HUES6 (cell line): ENCODE results near the gene PDE4DIP.
A peak's percentile ranks its signal among the peaks of the same experiment; 100 is the strongest.
"Not testable (repeated sequence)": the region's sequence is repeated elsewhere in the genome, so short reads cannot be mapped to it uniquely, and the experiment has no call there.

Experiments
- H3K27ac ChIP-seq: 2 replicates; pipeline ENCODE4 v1.7.0; 2013; ENCODE audit warnings: low read depth, mild to moderate bottlenecking, low read length, inconsistent platforms
- H3K27me3 ChIP-seq: 2 replicates; pipeline ENCODE4 v1.6.1; 2013; ENCODE audit warnings: low read length; ENCODE audit not compliant: control insufficient read depth, insufficient read depth
- H3K36me3 ChIP-seq: 2 replicates; pipeline ENCODE4 v1.6.1; 2013; ENCODE audit warnings: low read length; ENCODE audit not compliant: control insufficient read depth, insufficient read depth
- H3K4me1 ChIP-seq: 2 replicates; pipeline ENCODE4 v1.6.1; 2013; ENCODE audit warnings: low read length; ENCODE audit not compliant: control insufficient read depth, insufficient read depth
- H3K4me3 ChIP-seq: 2 replicates; pipeline ENCODE4 v1.5.1; 2013; ENCODE audit warnings: low read depth, low read length
- H3K9ac ChIP-seq: one replicate; pipeline ENCODE4 v1.6.1; 2013; ENCODE audit warnings: mild to moderate bottlenecking, low read length
- H3K9me3 ChIP-seq: 2 replicates; pipeline ENCODE4 v1.6.1; 2013; ENCODE audit warnings: low read depth, low read length; ENCODE audit not compliant: control insufficient read depth, insufficient read depth

PDE4DIP gene

DNA sequence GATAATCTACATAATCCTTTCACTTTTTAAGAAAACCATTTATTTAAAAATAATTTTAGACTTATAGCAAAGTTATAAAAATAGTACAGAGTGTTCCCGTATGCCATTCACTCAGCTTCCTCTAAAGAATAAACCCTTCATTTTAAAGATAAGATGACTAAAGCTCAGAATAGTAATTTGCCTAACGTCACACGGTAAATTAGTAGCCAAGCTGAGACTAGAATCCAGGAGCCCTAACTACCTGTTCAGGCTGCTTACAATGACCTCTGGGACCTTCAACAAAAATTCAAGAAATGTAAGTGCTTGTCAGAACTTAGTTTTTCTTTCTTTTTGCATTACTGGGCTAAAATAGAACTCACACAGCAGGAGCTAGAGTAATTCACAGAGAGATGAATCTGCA is 56.5 kb downstream of the PDE4DIP start:
- not testable (repeated sequence) for H3K4me3 ChIP-seq, H3K9me3 ChIP-seq, H3K36me3 ChIP-seq, H3K4me1 ChIP-seq, H3K27ac ChIP-seq, H3K27me3 ChIP-seq, H3K9ac ChIP-seq

DNA sequence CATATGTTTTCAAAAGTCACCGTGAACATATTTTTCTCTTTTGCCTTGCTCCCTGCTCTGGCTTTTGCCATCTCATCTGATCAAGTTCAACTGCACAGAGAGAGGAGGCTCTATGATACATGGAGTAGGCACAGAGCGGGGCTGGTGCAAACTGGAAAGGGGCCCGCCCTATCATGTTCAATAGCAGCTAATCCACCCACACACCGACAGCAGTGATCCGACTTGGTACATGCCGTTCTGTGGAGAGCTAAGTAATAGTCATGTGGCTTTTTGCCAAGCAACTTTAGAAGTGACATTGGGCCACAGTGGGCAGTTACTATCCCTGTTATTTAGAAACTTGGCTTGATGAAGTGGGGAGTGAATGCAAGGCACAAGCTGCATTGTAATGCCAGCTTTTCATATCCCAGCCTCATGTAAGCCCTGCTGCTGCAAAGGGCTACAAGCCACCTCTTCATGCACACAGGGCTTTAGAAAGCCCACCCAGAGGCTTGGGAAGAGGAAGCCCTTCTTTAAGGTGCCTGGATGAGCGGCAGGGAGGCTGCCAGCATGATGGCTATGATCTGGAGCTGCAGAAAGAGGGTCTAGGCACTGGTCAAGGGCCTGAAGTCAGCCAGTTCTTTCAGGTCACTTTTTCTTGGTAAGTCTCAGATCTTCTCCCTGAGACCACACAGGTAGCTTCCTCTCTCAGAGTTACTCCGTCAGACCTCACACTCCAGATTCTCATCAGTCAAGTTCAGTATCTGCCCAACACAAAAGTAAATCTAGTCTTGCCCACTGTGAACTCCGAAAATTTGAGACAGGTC is 57.1 kb downstream of the PDE4DIP start:
- H3K4me1 ChIP-seq, H3K4me3 ChIP-seq, H3K9me3 ChIP-seq, H3K27me3 ChIP-seq, H3K9ac ChIP-seq, H3K27ac ChIP-seq, H3K36me3 ChIP-seq: not testable (repeated sequence)

- not testable (repeated sequence) for H3K36me3 ChIP-seq, H3K9me3 ChIP-seq, H3K27ac ChIP-seq, H3K9ac ChIP-seq, H3K4me3 ChIP-seq, H3K4me1 ChIP-seq, H3K27me3 ChIP-seq
Measured at GRCh38 chr1:148901953-148902341, 57.7 kb downstream of the PDE4DIP start.

DNA sequence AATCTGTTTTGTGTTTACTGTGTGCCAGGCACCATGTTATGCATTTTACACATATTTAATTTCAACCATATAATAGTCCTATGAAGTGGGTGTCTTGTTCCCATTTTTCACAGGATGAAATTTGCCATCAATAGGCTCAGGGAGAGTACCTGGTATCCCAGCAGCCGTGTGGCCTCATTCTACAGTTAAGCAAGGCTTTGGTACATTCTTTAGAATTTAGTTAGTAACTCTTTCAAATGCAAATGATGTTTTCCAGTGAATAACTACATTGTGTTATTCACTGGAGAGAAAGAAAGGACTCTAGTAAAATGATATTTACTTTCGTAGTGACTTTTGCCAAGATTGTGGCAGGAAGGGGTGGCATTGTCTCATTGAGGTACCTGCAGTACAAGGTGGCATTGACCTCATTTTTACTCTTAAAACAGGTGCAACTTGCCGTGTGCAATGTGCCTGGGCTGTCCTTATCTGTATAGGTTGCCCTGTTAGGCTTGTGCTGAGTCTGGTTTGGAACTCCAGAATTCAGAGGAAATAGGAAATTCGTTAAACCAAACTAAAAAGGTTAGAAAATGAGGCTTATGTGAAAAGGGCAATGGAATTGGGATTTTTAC is 65.1 kb downstream of the PDE4DIP start:
- H3K4me3 ChIP-seq, H3K27me3 ChIP-seq, H3K9me3 ChIP-seq, H3K9ac ChIP-seq, H3K36me3 ChIP-seq, H3K27ac ChIP-seq, H3K4me1 ChIP-seq: not testable (repeated sequence)

DNA sequence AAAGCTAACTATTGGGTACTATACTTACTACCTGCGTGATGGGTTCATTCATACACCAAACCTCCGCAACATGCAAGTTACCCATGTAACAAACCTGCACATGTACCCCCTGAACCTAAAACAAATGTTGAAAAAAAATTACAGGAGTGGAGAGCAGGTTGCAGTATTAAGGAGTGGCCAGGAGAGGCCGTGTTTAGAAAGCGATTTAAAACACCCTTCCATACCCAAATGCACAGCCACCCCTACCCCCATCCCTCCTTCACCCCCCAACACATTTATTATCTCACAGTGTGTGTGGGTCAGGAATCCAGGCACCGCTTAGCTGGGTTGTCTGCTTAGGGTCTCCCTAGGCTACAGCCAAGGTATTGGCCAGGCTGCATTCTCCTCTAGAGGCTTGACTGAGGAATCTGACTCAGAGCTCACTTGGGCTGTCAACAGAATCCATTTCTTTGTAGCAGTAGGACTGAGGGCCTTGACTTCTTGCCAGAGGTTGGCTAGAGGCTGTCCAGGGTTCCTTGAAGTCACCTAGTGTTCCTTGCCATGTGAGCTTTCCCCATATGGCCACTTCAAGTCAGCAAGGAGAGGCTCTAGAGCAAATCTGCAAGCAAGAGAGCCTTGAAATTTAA is 67.2 kb downstream of the PDE4DIP start:
- H3K27me3 ChIP-seq, H3K4me3 ChIP-seq, H3K9ac ChIP-seq, H3K27ac ChIP-seq, H3K36me3 ChIP-seq, H3K4me1 ChIP-seq, H3K9me3 ChIP-seq: not testable (repeated sequence)

GRCh38 chr1:148916222-148916621 is 72.0 kb downstream of the PDE4DIP start:
- not testable (repeated sequence) for H3K9ac ChIP-seq, H3K4me1 ChIP-seq, H3K4me3 ChIP-seq, H3K27me3 ChIP-seq, H3K36me3 ChIP-seq, H3K27ac ChIP-seq, H3K9me3 ChIP-seq

GRCh38 chr1:148916695-148917348 is 72.6 kb downstream of the PDE4DIP start:
- not testable (repeated sequence) for H3K9ac ChIP-seq, H3K9me3 ChIP-seq, H3K4me1 ChIP-seq, H3K27me3 ChIP-seq, H3K36me3 ChIP-seq, H3K4me3 ChIP-seq, H3K27ac ChIP-seq

DNA sequence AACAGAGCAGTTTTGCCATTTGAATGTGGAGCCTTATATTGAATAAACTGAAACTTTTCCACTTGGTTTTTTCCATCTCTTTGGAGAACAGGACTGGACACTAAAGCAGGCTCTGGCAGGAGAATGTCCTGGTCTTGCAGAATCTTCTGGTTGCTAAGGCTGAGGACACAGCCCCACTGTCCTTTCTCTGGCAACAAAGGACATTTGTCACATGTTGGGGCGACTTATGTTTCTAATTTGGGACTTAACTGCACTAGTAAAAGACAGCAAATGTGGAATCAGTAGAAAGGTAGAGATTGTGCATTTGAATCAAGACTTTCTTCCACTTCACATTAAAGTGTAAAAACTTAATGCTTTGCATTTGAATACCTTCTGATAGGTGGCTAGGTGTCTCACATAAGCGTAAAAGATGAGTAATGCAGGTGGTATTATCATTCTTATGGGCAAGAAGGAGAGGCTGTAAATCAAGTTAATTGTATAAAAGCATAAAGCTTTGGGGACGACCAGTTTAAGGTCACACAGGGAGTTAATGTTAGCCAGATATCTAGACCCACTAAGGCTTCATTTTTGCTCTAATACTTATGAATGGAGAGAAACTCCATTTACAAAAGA is 74.7 kb downstream of the PDE4DIP start:
- not testable (repeated sequence) for H3K4me1 ChIP-seq, H3K9me3 ChIP-seq, H3K36me3 ChIP-seq, H3K27me3 ChIP-seq, H3K27ac ChIP-seq, H3K9ac ChIP-seq
- peak overlapping the region; percentile 31; the same call in 1 of the 2 replicates for H3K4me3 ChIP-seq

- H3K9me3 ChIP-seq, H3K27ac ChIP-seq, H3K4me3 ChIP-seq, H3K27me3 ChIP-seq, H3K4me1 ChIP-seq, H3K36me3 ChIP-seq, H3K9ac ChIP-seq: not testable (repeated sequence)
Measured at GRCh38 chr1:148921047-148921446, 76.8 kb downstream of the PDE4DIP start.

GRCh38 chr1:148923798-148924197 is 79.6 kb downstream of the PDE4DIP start:
- H3K27me3 ChIP-seq, H3K36me3 ChIP-seq, H3K9ac ChIP-seq, H3K9me3 ChIP-seq, H3K4me1 ChIP-seq, H3K27ac ChIP-seq, H3K4me3 ChIP-seq: not testable (repeated sequence)

- not testable (repeated sequence) for H3K36me3 ChIP-seq, H3K9me3 ChIP-seq, H3K9ac ChIP-seq, H3K4me1 ChIP-seq, H3K27ac ChIP-seq, H3K4me3 ChIP-seq, H3K27me3 ChIP-seq
Measured at GRCh38 chr1:148927645-148928044, 83.4 kb downstream of the PDE4DIP start.
